ENCODE data around the gene NSG1. TPM values are rescaled to one million over a fixed set of nuclear protein-coding genes. Genes with fewer than 3 reads are reported as not detected.

Gene NSG1
- total RNA-seq, 1 donor from 2014 or later, result 2.4 TPM

DNA sequence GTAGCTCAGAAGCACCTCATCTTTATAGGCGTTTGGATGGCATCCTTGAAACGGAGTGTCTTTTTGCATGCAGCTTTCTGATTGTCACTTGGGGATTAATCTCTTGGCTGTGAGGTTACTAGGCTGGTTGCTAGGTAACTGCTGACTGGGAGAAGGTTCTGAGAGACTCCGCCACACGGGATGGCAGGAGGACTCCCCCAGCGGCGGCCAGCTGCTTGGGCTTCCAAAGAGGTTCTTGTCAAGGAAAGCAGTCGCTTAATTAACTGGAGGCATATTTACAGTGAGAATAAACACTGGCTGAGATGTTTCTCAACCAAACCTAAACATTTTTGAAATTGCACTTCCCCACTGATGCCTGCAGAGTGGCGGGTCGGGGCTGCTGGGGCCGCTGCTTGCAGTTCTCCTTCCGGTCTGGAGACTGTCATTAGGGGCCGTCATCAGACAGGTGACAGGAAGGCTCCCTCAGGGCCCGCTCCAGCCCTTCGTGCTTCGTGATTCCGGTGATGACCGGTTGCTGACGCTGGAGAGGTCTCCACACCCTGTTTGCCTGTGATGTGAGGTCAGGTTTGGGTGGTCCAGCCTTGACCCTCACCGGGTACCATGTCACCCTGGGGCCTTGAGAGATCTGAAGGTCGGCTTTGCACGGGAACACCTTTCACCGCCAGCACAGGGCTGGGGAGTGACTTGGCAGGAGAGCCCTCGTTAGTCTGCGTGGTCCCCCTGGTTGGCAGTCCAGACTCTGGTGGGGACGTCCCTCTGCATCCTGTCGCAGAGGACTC, 9.1 kb downstream of the NSG1 start:
- no peak for DNase-seq (ENCODE audit: low read depth)
- TF ChIP-seq, protein P1, sequence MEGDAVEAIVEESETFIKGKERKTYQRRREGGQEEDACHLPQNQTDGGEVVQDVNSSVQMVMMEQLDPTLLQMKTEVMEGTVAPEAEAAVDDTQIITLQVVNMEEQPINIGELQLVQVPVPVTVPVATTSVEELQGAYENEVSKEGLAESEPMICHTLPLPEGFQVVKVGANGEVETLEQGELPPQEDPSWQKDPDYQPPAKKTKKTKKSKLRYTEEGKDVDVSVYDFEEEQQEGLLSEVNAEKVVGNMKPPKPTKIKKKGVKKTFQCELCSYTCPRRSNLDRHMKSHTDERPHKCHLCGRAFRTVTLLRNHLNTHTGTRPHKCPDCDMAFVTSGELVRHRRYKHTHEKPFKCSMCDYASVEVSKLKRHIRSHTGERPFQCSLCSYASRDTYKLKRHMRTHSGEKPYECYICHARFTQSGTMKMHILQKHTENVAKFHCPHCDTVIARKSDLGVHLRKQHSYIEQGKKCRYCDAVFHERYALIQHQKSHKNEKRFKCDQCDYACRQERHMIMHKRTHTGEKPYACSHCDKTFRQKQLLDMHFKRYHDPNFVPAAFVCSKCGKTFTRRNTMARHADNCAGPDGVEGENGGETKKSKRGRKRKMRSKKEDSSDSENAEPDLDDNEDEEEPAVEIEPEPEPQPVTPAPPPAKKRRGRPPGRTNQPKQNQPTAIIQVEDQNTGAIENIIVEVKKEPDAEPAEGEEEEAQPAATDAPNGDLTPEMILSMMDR (IDR thresholded peaks at IDR 0.05; ENCODE audit: insufficient read depth, low read length, severe bottlenecking), result no peak
- no peaks in the 10 kb centered on the region for H3K27me3 ChIP-seq (ENCODE audit: control insufficient read depth, insufficient read depth, low read length)
- H3K4me3 ChIP-seq (ENCODE audit: low read depth, low read length), result no peak overlapping the region
- FAIRE-seq, result no peak
- H3K36me3 ChIP-seq (ENCODE audit: control insufficient read depth, insufficient read depth, low read length), result peaks cover 11% of the 10 kb centered on the region

DNA sequence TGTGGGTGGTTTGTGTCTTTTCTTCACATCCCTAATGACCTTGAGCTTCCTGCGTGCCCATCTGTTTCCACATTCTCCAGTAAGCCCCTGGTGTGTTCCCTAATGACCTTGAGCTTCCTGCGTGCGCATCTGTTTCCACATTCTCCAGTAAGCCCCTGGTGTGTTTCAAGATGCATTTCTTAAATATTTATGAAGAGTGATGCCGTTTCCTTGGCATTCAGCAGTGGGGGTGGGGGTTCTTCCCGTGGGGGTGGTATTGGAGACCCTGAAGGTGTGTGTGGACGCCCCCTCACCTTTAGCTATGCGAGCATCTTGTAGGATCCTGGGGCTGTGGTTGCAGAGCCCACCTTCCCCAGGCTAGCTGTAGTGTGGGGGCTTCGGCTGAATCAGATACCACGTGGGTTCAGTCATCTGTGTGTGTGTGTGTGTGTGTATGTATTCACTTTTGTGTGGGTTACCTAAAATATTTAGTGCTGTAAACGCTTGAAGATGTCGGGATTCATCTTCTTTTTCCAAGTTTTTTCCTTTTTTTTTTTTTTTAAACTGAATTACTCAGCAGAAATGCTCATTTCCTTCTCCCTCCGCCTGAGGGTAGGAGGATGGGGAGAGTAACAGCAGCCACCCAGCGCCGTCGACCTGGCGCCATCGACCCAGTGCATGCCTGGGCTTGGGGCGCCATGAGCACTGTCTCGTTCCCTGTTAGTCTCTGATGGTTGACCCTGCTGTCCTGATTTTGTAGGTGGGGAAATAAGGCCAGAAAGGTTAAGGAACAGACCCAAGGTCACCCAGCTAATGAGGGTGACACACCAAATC, 9.9 kb downstream of the NSG1 start:
- FAIRE-seq (no peak), DNase-seq (ENCODE audit: low read depth) (no peak)
- TF ChIP-seq, protein P1 (IDR thresholded peaks at IDR 0.05; ENCODE audit: insufficient read depth, low read length, severe bottlenecking), result no peak
- Histone ChIP-seq H3K27me3 (ENCODE audit: control insufficient read depth, insufficient read depth, low read length) (no peaks in the 10 kb centered on the region), H3K36me3 (ENCODE audit: control insufficient read depth, insufficient read depth, low read length) (peaks cover 11% of the 10 kb centered on the region), H3K4me3 (ENCODE audit: low read depth, low read length) (no peak overlapping the region)

DNA sequence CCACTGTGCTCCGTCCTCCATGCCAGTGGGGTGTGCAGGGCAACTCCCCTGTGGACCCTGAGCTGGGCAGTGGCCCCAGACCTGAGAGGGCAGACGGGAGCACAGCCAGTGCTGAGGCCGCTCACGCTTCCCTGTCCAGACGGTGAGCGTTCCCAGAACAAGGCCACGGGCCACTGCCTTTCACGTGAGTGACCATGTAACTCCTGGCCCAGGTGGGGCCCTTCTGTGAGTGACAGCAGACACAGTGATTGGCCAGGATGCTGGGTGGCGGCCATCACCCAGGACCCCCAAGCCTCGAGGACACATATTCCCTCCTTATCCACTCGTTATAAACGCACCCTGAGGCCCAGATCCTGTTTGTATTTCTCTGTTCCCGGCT, 10.5 kb downstream of the NSG1 start:
- H3K4me3 ChIP-seq (ENCODE audit: low read depth, low read length), result no peak overlapping the region
- DNase-seq (ENCODE audit: low read depth), result no peak
- no peaks in the 10 kb centered on the region for H3K27me3 ChIP-seq (ENCODE audit: control insufficient read depth, insufficient read depth, low read length)
- FAIRE-seq, result no peak
- TF ChIP-seq, protein P1 (IDR thresholded peaks at IDR 0.05; ENCODE audit: insufficient read depth, low read length, severe bottlenecking), result no peak
- H3K36me3 ChIP-seq (ENCODE audit: control insufficient read depth, insufficient read depth, low read length), result peaks cover 11% of the 10 kb centered on the region

DNA sequence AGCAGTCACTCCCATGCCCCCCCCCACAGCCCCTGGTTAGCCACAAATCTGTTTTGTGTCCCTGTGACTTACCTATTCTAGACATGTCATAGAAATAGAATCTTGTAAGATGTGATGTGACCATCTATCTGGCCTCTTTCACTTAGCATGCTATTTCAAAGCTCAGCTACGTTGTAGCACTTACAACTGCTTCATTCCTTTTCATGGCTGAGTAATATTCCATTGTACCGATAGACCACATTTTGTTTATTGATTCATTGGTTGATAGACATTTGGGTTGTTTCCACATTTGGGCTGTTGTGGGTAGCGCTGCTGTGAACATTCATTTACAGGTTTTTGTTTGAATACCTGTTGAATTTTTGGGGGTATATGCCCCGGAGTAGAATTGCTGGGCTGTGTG, 11.5 kb downstream of the NSG1 start:
- Histone ChIP-seq H3K27me3 (ENCODE audit: control insufficient read depth, insufficient read depth, low read length) (no peaks in the 10 kb centered on the region), H3K36me3 (ENCODE audit: control insufficient read depth, insufficient read depth, low read length) (peaks cover 5% of the 10 kb centered on the region), H3K4me3 (ENCODE audit: low read depth, low read length) (no peak overlapping the region)
- FAIRE-seq, result no peak
- no peak for DNase-seq (ENCODE audit: low read depth)
- TF ChIP-seq, protein P1 (IDR thresholded peaks at IDR 0.05; ENCODE audit: insufficient read depth, low read length, severe bottlenecking), result no peak

DNA sequence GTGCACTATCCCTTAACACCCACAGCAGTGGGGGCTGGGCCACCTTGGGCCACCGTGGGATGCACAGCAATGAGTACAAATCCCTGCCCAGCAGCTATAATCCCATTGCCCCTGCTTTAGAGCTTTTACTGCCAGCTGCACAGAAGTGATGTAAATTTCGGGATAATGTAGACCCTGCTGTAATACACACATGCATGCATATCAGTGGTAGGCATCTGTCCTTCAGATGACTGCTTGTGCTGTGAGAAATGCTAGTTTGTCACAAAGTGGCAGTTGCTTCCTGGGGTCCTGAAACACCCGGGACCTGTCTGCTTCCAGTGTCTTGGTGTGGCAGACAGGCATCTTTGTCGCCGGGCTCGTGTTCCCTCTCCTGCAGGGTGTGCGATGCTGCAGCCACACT, 14.1 kb downstream of the NSG1 start:
- no peak overlapping the region for H3K4me3 ChIP-seq (ENCODE audit: low read depth, low read length)
- TF ChIP-seq, protein P1 (IDR thresholded peaks at IDR 0.05; ENCODE audit: insufficient read depth, low read length, severe bottlenecking), result no peak
- no peaks in the 10 kb centered on the region for H3K27me3 ChIP-seq (ENCODE audit: control insufficient read depth, insufficient read depth, low read length)

More for the DNA sequence above, 14.1 kb downstream of the NSG1 start:
- no peak for FAIRE-seq
- DNase-seq (ENCODE audit: low read depth), result no peak
- H3K36me3 ChIP-seq (ENCODE audit: control insufficient read depth, insufficient read depth, low read length), result peaks cover 5% of the 10 kb centered on the region
